NCI-H1930 (cell line): ENCODE data around the gene OSMR.
A peak's percentile ranks its signal among the peaks of the same experiment; 100 is the strongest.

Experiments
- DNase-seq, 2 experiments: peaks; one replicate each; lab custom pipeline; 2025; lab: John Stamatoyannopoulos, UW

The OSMR gene

DNA sequence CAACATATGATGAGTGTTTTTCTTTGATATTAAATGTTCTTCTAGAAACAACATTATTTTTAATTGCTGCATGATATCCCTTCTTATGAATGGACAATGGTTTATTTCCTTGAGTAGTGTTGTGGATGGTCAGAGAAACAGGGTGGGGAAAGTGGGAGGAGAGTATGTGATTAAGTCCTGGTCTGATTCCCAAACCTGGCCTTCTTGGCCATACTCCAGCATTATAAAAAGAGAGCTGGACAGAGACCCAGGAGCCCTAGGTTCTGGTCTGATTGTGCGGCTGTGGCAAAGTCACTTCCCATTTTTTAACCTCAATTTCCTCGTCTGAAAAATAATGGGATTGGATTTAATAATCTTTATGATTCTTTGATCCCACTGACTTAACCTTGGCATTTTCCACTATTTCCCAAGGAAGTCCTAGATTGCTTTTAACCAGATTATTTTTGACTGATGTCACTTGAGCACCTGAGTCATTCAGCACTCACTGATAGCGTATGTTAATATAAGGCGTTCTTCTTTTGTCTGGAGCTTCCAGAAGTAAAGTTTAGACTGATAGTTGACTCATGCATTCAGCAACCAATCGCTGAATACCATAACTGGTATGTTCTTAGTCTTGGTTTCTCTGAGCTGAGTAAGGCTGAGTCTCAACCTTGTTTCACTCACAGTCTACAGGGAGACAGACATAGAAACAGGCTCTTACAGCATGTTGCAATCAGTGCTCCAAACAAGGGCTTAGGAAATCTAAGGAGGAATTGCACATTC, 26.2 kb downstream of the OSMR start:
- DNase-seq = no peak

DNA sequence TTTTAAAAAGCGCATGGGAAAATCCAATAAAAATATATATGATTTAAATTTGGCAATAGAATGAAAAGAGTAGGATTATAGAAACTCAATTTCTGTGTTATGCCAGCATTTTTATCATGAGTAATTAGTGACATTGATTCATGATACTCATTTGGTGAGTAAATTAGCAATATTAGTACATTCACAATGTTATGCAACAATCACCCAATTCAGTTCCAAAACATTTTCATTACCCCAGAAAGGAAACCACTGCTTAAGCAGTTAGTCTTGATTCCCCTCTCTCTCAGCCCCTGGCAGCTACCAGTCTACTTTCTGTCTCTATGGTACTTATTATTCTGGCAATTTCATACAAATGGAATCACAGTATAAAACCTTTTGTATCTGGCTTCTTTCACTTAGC, 27.0 kb downstream of the OSMR start:
- DNase-seq = no peak

DNA sequence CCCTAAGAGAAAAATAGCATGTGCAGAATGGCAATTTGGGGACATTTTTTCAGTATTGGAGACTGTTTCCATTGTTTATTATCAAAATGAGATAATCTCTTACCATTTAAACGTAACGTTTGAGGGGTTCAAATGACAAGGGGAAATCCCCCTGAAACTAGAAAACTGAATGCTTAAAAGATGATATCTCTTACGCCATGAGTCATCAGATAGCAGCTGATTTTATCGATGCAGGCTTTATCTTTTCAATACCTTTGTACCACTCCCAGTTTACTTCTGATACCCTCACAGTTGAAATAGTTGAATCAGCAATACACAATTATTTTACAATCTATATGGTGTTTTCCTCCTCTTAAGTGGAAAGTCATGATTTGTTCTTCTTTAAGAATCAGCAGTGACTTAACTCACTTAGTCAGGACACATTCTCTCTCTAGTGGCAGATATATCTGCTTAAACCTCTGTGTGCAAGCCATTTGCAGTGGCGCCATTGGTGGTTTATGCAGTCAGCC, 29.2 kb downstream of the OSMR start:
- DNase-seq = no peak

DNA sequence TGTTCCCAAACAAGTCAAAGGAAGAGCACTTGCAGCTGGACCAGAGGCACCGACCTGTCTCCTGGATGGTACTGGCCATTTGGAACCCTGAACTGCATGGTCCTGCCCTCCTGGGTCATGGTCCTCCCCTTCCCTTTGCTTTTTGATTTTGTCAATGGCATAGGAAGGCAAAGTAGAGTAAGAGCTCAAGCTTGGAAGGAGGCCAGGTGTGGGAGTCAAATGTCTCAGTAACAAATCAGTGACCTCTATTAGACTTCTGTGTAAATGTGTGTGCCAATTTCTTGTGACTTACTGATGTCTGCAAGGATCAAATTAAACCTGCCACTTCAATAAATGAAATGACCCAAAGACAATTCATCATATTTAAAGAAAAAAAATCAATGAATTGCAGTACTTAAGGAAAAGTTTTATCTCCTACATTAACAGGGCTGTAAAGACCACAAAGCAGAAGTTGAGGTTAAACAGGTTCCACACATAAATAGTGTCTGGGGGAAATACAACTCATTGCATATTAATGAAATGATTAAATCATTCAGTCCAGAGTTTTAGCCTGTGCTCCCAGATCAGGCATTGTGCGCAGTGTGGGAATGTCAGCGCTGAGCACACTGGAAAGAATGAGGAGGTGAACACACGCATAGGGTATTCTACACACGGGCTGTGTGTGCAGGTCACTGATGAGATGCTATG, 32.7 kb downstream of the OSMR start:
- no peak for DNase-seq

DNA sequence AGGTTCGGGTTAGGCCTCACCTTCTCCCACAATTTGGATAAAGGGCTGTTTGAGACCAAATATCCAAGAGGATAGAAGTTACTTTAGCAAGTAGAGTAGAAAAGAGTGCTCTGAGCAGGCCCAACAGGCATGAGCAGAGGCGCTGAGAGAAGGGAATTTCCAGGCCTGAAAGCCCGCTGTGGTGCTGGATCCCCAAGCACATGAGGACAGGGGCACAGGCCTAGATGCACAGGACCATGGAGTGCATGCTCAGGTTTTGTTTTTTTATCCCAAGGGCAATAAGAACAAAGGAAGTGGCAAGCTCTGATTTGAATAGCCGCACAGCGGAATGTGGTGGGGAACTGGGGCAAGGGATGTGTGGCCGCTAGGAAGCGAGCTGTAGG, 33.3 kb downstream of the OSMR start:
- DNase-seq = no peak

DNA sequence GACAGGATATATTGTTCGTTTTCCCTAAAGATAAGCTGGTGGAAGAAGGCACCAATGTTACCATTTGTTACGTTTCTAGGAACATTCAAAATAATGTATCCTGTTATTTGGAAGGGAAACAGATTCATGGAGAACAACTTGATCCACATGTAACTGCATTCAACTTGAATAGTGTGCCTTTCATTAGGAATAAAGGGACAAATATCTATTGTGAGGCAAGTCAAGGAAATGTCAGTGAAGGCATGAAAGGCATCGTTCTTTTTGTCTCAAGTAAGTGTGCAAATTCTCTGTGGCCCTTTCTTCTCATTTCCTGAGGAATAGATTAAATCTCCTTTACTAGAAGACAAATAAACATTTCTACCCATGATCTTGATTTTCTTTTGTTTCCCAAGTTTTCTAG, 38.0 kb downstream of the OSMR start:
- DNase-seq = no peak

DNA sequence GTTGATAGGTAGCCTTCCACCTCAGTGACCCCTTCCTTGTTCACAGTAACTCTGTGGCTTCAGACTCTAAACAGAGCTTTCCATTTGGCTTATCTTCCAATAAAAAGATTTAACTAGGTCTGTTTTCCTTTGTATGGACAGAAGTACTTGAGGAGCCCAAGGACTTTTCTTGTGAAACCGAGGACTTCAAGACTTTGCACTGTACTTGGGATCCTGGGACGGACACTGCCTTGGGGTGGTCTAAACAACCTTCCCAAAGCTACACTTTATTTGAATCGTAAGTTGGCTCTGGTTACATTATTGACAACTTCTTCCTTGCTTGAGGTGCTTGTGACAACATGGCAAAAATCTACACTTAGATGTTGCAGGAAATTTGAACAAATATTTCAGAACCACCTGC, 39.4 kb downstream of the OSMR start:
- no peak for DNase-seq

DNA sequence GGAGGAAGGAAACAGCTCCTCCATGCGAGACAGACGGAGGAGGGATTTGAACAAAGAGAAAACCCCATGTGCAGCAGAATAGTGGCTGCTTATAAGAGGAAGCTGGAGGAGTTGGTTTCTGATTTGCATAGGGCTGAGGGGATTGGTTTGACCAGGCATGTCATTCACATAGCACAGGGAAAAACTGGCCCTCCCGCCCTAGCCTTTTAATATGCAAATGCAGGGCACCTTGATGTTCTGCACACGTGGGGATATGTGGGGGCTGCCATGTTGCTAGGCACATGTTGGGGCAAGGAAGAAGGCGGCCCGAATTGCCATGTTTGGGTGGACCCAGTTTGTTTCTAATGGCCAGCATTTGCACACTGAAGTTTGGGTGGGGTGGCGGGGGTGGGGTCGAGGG, 42.2 kb downstream of the OSMR start:
- DNase-seq = no peak

DNA sequence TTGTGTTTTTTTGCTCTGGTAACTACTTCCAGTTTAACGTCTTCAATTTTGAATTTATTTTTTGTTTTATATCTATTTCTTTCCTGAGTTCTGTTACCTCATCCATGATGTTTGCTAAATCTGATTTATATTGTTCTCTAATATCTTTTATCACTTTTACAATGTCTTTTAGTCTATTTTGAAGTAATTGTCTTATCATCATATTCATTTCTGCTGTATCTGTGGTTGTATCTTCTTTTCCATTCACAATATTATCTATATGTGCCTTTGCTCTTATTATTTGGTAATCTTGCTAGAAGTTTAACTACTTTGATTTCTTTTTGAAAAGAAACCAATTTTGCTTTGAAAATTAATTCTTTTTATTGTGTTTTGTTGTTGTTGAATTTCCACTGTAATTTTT, 43.6 kb downstream of the OSMR start:
- DNase-seq = no peak

GRCh38 chr5:38891563-38891962, 45.8 kb downstream of the OSMR start:
- DNase-seq = no peak

- DNase-seq = no peak
Measured at GRCh38 chr5:38892363-38892762, 46.6 kb downstream of the OSMR start.

DNA sequence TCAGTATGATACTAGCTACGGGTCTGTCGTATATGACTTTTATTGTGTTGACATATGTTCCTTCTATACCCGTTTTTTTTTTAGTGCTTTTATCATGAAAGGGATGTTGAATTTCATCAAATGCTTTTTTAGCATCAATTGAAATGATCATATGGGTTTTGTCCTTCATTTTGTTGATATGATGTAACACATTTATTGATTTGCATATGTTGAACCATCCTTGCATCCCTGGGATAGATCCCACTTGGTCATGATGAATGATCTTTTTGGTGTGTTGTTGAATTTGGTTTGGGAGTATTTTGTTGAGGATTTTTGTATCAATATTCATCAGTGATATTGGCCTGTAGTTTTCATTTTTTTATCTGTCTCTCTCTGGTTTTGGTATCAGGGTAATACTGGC, 50.9 kb downstream of the OSMR start:
- no peak for DNase-seq

GRCh38 chr5:38899936-38900335, 54.1 kb downstream of the OSMR start:
- no peak for DNase-seq

GRCh38 chr5:38905516-38905915, 59.7 kb downstream of the OSMR start:
- DNase-seq = no peak

GRCh38 chr5:38906503-38906902, 60.7 kb downstream of the OSMR start:
- DNase-seq = no peak

- no peak for DNase-seq
Measured at GRCh38 chr5:38911933-38912332, 66.1 kb downstream of the OSMR start.

GRCh38 chr5:38913714-38914113, 67.9 kb downstream of the OSMR start:
- DNase-seq = no peak

DNA sequence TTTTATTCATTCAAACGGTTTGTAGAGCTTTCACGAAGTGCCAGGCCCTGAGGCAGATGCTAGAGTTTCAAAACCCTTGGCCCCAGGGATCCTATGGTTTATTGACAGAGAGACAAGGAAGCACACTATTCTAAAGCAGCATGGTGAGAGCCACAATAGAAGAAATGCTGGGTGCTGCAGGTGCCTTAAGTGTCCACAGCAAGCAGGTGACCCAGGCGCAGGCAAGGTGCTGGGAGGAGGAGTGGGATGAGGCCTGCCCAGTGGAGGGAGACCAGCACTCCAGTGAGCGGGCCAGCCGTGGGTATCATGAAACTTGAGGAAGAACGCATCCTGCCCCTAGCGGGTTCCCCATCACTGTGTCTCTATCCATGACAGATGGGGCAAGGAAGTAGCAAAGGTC, 71.0 kb downstream of the OSMR start:
- no peak for DNase-seq

- DNase-seq = no peak
Measured at GRCh38 chr5:38921174-38921573, 75.4 kb downstream of the OSMR start.

DNA sequence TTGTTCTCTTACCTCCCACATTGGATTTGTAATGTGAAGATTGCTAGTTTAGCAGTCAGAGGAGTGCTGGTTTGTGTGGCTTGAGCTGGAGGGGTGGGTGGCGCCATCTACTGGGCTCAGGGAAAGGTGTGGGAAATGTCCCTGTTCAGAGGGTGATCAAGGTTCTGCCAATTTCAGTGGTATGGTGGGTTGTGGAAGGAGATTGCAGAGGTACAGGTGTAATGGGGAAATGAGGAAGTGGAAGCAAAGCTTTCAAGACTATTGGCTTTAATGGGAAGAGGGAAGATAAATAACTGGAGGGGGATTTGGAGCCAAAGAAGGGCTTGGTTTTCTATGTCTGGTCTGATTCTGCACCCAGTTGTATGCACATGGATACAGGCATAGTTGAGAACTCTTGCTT, 76.4 kb downstream of the OSMR start:
- DNase-seq = peak; percentile 26 to 36

GRCh38 chr5:38923661-38924451, 78.0 kb downstream of the OSMR start:
- no peak for DNase-seq

DNA sequence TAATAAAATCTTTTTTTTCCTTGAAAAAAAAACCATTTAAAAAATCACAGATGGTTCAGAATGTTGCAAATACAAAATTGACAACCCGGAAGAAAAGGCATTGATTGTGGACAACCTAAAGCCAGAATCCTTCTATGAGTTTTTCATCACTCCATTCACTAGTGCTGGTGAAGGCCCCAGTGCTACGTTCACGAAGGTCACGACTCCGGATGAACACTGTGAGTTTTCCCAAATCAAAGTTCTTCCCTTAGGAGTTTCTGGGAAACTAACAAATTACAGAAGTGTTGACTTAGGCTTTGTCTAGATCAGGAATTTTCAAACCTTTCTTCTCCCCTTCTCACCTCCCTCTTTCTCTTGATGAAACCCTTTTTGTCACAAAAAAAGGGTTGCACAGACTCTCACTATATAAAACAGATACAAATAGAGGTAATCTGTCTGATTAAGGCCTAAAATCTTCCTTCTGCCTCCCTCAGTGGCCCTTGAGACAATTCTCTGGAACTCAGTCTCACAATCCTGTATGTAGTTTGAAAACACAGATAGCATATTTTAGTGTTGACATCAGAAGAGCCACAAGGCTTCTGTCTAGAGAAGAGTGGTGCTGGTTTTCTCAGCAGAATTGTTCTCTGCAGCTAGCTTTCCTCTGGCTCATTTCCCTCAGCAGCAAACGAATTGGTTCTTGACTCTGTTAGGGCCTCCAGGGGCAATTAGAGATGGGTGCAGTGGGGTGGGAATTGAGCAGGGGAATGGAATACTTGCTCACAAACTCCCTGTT, 79.5 kb downstream of the OSMR start:
- DNase-seq = no peak
